HG02678 (cell line): ENCODE results near the gene TET3.
"Not testable (repeated sequence)": the region's sequence is repeated elsewhere in the genome, so short reads cannot be mapped to it uniquely, and the experiment has no call there.

Source experiments
- ATAC-seq: cut with Tn5 transposase; IDR thresholded peaks from one replicate; pipeline ENCODE4 v1.9.1; 2021; ENCODE audit warnings: mild to moderate bottlenecking, moderate library complexity; ENCODE audit not compliant: unreplicated experiment

The TET3 gene

DNA sequence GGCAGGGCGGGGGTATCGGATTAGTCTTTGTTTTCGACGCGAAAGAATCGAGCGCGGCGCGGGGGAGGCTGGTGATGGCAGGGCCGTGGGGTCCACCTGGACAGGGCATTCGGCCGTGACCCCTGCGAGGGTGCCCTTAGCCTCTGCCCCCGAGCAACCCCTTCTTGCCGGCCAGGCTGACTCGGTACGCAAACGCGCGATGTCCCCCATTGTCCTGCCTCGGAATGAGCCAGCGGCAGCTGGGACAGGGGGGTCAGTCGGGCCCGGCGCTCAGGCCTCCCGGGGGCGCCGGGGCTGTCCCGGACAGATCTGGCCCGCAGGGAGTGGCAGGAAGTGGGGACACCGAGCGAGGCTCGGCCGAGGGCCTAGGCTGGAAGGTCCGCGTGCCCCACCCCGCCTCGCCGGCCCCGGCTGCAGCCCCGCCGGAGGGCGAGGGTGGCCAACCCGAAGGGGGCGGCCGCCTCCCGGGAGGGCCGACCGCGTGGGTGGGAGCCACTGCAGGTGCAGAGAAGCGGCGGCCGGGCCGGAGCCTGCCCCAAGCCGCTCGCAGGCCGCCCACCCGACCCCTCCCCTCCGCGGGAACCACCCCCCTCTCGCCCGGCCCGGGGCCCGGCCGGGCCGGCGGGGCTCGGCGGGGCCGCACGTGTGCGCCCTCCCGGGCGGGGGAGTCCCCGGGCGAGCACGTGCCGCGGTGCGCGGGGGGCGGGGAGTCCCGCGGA lies at the start of gene TET3:
TET3 (plus strand) TSS at position 708 of the 719 bp plus-strand sequence. CDS start 1,494 bp downstream, outside the sequence.
- peak; percentile 48 for ATAC-seq

DNA sequence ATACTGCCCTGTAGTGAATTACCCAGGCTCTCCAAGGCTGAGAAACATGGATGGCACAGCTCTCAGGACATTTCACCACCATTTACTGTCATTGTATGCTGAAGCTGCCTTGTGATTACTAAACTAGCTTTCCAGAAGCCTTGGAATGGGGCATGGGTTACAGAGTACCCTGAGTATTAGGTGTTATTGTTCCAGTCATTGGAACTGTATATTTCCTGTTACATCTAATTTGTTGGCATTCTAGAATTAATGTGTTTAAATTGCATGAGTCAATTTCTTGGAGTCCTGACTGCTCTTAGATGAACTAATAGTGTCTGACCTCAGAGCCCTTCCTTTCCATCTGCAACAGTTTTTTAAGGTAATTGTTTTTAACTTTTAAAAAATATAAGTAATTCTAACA lies 49.1 kb upstream of the TET3 start:
- ATAC-seq = no peak

DNA sequence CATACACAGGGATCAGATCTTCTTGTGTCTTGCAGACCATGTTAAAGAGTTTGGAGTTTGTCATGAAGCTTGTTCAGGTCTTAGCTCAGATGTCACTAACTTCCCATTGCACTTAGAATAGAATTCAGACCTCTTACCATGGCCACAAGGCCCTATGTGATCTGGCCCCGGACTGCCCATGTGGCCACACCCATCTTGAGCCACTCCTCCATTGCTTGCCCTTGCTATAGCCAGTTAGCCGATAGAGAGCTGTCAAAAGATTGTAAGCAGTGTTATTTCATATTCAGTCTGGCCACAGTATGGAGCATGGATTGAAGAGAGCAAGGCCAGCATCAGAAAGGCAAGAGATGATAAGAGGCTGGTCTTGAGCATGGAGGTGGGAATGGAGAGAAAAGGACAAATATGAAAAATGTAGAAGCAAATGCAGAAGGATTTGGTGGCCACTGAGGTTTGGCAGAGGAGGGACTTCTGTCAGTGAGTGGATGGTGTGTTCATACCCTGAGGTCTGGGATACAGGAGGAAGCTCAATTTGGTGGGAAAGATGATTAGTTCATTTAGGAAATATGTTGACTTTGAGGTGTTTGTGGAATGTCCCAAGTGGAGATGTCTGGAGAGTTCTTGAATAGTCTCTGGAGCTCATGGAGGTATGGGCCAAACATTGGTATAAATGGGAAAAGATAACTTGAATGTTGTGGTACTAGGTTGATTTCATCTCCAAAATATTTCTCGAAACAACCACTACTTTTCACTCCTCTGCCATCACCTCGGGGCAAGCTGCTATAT lies 47.4 kb upstream of the TET3 start:
- ATAC-seq = no peak

DNA sequence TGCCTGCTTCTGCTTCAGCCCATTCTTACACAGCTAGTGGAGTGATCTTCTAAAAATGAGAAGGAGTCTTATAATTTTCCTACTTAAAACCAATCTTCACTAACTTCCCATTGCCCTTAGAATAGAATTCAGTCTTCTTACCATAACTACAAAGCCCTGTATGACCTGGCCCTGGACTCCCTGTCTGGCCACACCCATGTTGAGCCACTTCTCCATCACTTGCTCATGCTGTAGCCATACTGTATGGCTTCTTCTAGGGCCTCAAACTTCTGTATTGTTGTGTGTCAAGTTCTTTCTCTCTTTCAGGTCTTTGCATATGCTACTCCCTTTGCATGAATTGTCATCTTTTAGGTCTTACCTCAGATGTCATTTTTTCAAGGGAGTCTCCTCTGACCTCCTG lies 46.8 kb upstream of the TET3 start:
- no peak for ATAC-seq

DNA sequence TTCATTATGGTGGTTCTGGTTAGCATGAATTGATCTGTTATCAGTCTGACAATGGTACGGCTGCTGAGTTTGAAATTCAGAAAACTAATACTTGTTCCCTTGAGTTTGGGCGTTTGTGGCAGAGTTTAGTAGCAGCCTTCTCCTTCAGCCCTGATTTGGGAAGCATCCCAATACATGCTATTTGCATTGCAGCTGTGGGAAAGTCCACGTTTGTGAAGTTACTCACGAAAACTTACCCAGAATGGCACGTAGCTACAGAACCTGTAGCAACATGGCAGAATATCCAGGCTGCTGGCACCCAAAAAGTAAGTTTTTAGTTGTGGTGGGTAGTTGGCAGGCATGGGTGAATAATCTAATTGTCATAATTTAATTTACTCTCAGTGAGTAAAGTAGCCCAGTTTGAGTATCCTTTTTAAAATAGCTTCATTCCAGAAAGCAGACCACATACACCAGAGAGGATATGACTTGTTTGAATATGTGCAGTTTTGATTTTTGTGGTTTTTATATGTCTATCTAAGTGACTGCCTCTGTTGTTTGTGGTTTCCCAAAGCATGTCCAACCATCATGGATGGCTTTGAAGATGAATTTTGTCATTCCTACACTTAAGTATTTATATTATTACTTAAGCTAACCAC lies 45.9 kb upstream of the TET3 start:
- no peak for ATAC-seq

DNA sequence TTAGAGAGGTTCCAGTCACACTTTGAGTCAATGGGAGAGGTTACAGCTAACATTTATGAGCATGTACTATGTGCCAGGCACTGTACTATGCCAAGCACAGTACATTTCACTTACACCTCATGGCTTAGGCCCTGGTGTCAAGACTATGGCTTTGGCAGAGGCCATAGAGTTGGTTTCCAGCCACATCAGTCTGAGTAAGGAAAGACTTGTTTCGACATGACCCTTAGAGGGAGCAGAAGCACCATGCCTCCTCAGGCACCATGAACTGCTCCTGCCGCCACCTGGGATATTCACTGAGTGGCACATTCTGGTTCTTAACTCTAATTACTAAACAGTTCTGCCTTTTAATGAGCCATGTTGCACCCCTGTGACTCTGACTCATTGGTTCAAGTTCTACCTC lies 45.3 kb upstream of the TET3 start:
- ATAC-seq = no peak

DNA sequence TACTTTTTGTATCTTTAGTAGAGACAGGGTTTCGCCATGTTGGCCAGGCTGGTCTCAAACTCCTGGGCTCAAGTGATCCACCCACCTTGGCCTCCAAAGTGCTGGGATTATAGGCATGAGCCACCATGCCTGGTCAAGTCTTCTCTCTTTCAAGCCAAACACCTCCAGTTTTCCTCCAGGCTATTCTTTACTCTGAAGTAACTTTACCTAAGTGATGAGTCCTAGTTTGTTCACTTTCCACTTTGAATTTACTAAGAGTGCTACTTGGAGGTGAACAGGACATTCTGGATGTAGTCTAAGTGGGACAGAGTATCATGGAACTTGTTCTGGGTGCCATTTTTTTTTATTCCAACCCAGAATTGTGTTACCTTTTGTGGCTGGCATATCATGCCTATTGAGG lies 44.6 kb upstream of the TET3 start:
- ATAC-seq = not testable (repeated sequence)

DNA sequence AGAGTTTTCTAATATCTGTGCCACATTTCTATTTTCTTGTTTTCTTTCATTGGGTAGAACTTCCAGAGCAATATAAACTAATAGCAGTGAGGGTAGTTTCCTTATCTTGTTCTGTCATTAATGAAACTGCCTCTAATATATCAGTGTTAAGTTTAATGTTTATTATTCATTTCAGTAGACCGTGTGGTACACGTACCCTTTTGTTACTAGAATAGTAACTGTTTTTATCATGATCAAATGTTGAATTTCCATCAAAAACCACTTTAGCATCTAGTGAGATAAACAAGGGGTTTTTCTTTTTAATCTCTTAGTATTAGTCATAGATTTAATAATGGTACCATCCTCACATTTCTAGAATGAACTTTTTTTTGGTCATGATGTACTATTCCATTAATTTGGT lies 42.0 kb upstream of the TET3 start:
- ATAC-seq = no peak

DNA sequence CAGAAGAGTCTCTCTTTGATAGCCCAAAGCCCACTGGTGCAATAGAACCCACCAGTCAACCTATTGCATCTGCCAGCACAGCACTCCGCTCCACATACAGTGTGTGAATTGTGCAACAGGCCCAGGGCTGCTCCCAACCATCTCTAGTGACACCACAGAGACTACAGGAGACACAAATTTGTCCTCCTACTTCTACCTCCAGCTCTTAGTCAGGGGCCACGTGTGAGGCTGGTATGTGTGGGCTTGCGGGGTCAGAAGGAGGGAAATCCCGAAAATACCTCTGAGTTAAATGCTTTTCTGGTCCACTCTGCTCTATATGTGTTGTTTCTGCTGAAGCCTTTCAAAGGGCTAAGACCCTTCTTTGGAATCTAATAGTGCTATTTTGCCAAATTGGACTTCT lies 40.0 kb upstream of the TET3 start:
- ATAC-seq = no peak

DNA sequence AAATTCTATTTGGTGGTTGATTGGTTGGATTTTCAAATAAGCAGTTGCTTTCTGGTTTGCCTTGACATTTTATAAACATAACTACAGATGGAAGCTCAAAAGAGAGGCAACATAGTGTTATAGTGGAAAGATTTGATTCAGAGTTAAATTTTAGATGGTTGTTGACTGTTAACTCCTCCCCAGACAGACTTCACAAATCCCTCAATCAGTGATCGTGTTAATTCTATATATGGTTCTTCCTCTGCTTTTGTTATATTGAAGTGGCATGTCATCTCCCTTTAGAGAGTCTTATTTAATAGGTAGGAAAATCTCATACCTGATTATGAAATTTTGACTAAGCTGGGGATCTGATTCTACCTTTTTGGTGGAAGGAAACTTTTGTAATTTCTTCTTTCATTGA lies 38.5 kb upstream of the TET3 start:
- ATAC-seq = no peak

DNA sequence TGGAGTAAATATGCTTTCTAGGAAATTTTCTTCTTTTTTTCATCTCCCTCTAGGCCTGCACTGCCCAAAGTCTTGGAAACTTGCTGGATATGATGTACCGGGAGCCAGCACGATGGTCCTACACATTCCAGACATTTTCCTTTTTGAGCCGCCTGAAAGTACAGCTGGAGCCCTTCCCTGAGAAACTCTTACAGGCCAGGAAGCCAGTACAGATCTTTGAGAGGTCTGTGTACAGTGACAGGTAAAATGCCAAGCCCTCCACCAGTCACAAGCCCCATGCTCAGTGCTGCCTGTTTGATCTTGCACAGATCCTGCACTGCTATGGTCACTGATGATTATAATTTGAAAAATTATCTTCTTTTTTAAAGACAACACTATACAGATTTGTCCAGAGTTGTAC lies 38.0 kb upstream of the TET3 start:
- ATAC-seq = no peak

DNA sequence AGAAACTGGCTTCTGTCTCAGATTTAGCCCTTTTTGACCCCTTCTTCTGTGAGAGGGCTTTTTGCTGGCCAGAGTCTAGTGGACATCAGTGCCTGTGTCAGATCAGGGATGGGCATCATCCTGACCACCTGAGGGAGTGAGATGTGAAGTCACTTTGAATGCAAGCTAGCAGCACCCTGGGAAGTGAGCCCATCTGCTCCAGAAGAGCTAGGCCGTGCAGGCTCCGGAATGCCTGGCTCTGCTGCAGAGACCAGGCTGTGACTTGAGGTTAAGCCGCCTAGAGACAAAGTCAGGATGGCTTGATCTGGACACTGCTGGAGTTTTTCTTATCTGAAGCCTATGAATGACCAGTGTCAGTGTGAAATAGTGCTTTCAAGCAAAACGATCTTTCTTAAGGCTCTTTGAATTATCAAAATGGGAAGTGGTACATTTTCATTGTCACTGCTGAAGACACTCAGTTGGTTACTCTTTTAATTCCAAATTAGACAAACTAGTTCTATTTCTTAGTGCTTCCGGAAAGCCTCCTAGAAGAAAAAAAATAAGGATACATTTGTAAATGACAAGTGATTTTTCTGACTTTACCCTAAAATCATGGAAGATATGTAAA lies 37.2 kb upstream of the TET3 start:
- no peak for ATAC-seq

DNA sequence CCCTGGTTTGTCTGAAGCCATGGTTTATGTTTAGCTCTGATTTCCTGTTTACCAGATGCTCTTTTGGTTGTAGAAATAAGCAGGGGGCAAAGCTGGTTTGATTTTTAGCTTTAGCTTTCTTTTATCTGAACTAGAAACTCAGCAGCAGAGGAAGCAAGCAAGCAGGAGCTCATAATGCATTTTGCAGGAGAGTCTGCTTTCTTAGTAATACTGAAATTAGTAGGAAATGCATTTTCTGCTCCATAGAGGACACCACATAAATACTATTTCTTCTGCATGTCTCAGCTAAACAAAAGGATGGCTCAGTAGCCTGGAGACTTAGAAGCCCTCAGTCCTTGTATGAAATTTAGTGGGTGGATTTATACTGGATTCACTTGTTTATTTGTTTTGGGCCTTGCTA lies 34.9 kb upstream of the TET3 start:
- no peak for ATAC-seq

DNA sequence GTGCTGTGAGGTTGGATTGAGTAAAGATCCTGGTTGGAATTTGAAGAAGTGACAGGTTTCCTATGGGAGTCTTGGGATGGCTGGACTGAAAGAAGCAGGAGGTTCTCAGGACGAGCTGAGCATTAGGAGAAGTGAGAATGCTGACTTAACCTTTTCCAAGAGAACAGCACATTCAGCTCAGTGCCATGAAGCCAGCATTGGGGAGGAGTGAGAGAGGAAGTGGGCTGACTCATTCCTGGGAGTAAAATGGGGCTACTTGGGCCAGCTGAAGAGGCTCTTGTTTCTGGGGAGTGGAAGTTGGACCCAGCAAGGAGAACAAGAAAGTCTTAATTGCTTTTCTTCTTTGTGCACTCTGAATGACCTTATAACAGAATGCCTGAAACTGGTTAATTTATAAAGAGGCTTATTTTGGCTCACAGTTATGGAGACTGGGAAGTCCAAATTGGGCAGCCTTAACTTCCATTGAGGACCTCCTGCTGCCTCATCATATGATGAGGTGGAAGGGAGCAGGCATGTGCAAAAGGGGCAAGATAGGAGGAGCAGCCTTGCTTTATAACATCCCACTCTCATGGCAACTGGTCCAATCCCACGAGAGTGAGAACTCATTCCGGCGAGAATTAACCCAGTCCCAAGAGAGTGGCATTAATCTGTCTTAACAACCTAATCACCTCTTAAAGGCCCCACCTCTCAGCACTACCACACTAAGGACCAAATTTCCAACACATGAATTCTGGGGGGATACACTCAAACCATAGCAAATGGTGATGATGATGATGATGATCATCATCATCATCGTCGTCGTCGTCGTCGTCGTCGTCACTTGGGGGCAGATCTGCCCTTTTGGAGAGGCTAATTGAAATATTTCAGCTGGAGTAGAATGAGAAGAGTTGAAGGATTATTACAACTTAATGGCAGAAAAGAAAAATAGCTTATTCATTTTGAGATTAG lies 31.9 kb upstream of the TET3 start:
- no peak for ATAC-seq

DNA sequence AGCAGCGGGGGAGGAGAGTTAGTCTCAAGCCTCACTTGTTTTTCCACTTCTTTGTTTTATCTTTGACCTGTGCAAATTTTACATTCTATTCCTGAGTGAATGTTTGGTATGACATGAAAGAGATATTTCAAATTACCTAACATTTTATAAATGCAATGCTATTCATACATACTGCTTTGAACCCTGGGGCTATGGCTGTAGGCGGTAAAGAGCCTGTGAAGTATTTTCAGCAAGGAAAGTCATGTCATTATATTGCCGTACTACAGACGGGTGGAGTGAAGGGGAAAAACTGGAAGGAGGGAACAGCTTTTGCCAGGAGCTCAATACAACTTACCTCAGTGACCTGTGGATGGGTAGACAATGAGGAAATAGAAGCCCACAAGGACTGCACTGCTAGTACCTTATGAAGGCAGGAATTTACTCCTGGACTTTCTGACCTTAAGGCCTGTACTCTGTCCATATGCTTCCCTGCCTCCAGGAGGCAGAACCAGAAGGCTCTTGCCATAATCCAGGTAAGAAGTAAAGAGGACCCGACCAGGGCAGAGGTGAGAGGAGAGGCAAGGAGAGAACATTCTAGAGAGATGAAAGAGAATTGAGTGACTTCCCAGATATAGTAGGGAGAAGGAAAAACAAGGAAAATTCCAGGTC lies 28.4 kb upstream of the TET3 start:
- ATAC-seq = no peak

DNA sequence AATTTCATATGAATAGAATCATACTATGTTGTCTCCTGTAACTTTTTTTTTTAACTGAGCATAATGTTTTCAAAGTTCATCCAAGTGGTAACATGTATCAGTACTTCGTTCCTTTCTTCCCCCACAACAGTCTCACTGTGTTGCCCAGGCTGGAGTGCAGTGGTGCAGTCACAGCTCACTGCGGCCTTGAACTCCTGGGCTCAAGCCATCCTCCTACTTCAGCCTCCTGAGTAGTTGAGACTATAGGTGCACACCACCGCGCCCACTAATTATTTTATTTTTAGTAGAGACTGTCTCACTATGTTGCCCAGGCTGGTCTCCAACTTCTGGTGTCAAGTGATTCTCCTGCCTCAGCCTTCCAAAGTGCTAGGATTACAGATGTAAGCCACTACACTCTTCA lies 23.4 kb upstream of the TET3 start:
- ATAC-seq = no peak

DNA sequence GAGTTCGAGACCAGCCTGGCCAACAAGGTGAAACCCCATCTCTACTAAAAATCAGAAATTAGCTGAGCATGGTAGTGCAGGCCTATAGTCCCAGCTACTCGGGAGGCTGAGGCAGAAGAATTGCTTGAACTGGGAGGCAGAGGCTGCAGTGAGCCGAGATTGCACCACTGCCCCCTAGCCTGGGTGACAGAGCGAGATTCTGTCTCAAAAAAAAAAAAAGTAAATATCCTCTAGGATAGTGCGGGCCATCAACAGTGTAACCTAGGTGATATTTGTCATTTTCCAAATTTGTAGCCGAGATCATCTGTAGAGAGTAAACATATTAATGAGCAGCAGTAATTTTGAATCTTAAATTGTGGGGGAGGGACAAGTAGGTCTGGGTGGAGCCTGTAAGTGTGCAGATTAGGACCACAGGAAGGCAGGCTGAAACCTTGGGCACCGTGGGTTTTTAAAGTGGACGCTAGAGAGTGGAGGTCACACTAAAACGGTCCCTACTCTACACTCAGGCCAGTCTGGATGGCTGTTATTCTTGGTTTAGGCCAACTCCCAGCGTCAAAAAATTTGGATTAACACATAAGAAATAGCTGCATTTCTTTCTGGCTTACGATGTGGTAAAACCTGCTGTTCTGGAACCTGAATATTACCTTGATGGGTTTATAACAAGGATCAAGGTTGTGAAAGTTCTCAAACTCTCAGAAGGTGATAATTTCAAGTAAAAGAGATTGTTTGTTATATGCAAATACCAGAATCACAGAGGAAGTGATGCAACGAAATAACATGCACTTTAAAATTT lies 22.7 kb upstream of the TET3 start:
- ATAC-seq = no peak

DNA sequence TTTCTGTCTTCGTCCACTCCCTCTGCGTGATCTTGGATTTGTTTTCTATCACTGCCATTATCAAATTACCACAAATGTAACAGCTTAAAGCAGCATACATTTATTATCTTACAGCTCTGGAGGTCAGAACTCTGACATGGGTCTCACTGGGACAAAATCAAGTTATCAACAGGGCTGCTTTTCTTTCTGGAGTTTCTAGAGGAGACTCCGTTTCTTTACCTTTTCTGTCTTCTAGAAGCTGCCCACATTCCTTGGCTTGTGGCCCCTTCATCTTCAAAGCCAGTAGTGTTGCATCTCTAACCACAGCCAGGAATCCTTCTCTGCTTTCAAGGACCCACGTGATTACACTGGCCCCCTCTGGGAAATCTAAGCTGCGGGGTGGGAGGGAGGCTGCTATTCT lies 21.9 kb upstream of the TET3 start:
- no peak for ATAC-seq
